Stimulated activated CD8-positive, alpha-beta memory T cell treated with anti-CD3 and anti-CD28 coated beads, Interleukin-15, amount 100 ng/mL, for 1 hour (primary cell): ENCODE results near the gene LRP4.
"Not testable (repeated sequence)": the region's sequence is repeated elsewhere in the genome, so short reads cannot be mapped to it uniquely, and the experiment has no call there.

Experiments
- DNase-seq: peaks from one replicate; pipeline ENCODE4 v3.0.0-alpha.2; 2020; ENCODE audit warnings: low read depth

LRP4 gene

GRCh38 chr11:46918083-46918787 lies at the start of gene LRP4:
LRP4 (minus strand) TSS chr11:46918550; CDS start chr11:46918379, 171 bp downstream.
- no peak for DNase-seq

- no peak for DNase-seq
Measured at GRCh38 chr11:46967962-46968361, 49.6 kb upstream of the LRP4 start.

GRCh38 chr11:46966773-46967172 lies 48.4 kb upstream of the LRP4 start:
- DNase-seq, result no peak

- DNase-seq, result no peak
Measured at GRCh38 chr11:46963844-46964243, 45.5 kb upstream of the LRP4 start.

GRCh38 chr11:46961886-46962285 lies 43.5 kb upstream of the LRP4 start:
- DNase-seq, result not testable (repeated sequence)

GRCh38 chr11:46961041-46961440 lies 42.7 kb upstream of the LRP4 start:
- no peak for DNase-seq

- DNase-seq, result no peak
Measured at GRCh38 chr11:46958777-46959176, 40.4 kb upstream of the LRP4 start.

- DNase-seq, result no peak
Measured at GRCh38 chr11:46953093-46953492, 34.7 kb upstream of the LRP4 start.

- no peak for DNase-seq
Measured at GRCh38 chr11:46952553-46952952, 34.2 kb upstream of the LRP4 start.

- DNase-seq, result no peak
Measured at GRCh38 chr11:46951864-46952263, 33.5 kb upstream of the LRP4 start.

GRCh38 chr11:46949297-46949696 lies 30.9 kb upstream of the LRP4 start:
- DNase-seq, result no peak

GRCh38 chr11:46948378-46949131 lies 30.2 kb upstream of the LRP4 start:
- no peak for DNase-seq

GRCh38 chr11:46947399-46948077 lies 29.2 kb upstream of the LRP4 start:
- DNase-seq, result no peak

GRCh38 chr11:46944356-46945075 lies 26.2 kb upstream of the LRP4 start:
- no peak for DNase-seq

- DNase-seq, result no peak
Measured at GRCh38 chr11:46942172-46942571, 23.8 kb upstream of the LRP4 start.

GRCh38 chr11:46936138-46937110 lies 18.1 kb upstream of the LRP4 start, which contains the start of gene CSTPP1:
CSTPP1 (plus strand) TSS chr11:46936761; CDS start chr11:46936806, 45 bp downstream.
- peak; percentile 90 for DNase-seq

- DNase-seq, result no peak
Measured at GRCh38 chr11:46930089-46930488, 11.7 kb upstream of the LRP4 start.

GRCh38 chr11:46928701-46929100 lies 10.4 kb upstream of the LRP4 start:
- DNase-seq, result not testable (repeated sequence)

GRCh38 chr11:46927928-46928327 lies 9.6 kb upstream of the LRP4 start:
- DNase-seq, result not testable (repeated sequence)

- no peak for DNase-seq
Measured at GRCh38 chr11:46920755-46921154, 2.4 kb upstream of the LRP4 start.
